ENCODE measurements around the gene TOP2A.
"Not testable (repeated sequence)": the region's sequence is repeated elsewhere in the genome, so short reads cannot be mapped to it uniquely, and the experiment has no call there.

The TOP2A gene

GRCh38 chr17:40432864-40433528 lies 15.3 kb upstream of the TOP2A start:
- DNase-seq (ENCODE audit: low read depth): no peak

GRCh38 chr17:40431231-40431602 lies 13.5 kb upstream of the TOP2A start:
- no peak for DNase-seq (ENCODE audit: low read depth)

GRCh38 chr17:40430272-40431230 lies 12.9 kb upstream of the TOP2A start:
- DNase-seq (ENCODE audit: low read depth): no peak

GRCh38 chr17:40427002-40427491 lies 9.4 kb upstream of the TOP2A start:
- no peak for DNase-seq (ENCODE audit: low read depth)

- DNase-seq (ENCODE audit: low read depth): no peak
Measured at GRCh38 chr17:40425741-40426140, 8.0 kb upstream of the TOP2A start.

- DNase-seq (ENCODE audit: low read depth): no peak
Measured at GRCh38 chr17:40422990-40423633, 5.4 kb upstream of the TOP2A start.

- no peak for DNase-seq (ENCODE audit: low read depth)
Measured at GRCh38 chr17:40419559-40420331, 2.0 kb upstream of the TOP2A start.

GRCh38 chr17:40418428-40418706 lies 671 bp upstream of the TOP2A start:
- no peak for DNase-seq (ENCODE audit: low read depth)

- no peak for DNase-seq (ENCODE audit: low read depth)
Measured at GRCh38 chr17:40417258-40417608, 463 bp downstream of the TOP2A start.

- no peak for DNase-seq (ENCODE audit: low read depth)
Measured at GRCh38 chr17:40416671-40417070, 1.0 kb downstream of the TOP2A start.

GRCh38 chr17:40415390-40415789 lies 2.3 kb downstream of the TOP2A start:
- no peak for DNase-seq (ENCODE audit: low read depth)

GRCh38 chr17:40414312-40414711 lies 3.4 kb downstream of the TOP2A start:
- DNase-seq (ENCODE audit: low read depth): not testable (repeated sequence)

GRCh38 chr17:40412880-40413279 lies 4.8 kb downstream of the TOP2A start:
- DNase-seq (ENCODE audit: low read depth): no peak

GRCh38 chr17:40411821-40412220 lies 5.9 kb downstream of the TOP2A start:
- DNase-seq (ENCODE audit: low read depth): no peak

GRCh38 chr17:40410082-40410481 lies 7.6 kb downstream of the TOP2A start:
- DNase-seq (ENCODE audit: low read depth): no peak

- DNase-seq (ENCODE audit: low read depth): not testable (repeated sequence)
Measured at GRCh38 chr17:40409540-40409939, 8.2 kb downstream of the TOP2A start.

GRCh38 chr17:40407460-40407859 lies 10.2 kb downstream of the TOP2A start:
- no peak for DNase-seq (ENCODE audit: low read depth)

GRCh38 chr17:40404003-40404402 lies 13.7 kb downstream of the TOP2A start:
- DNase-seq (ENCODE audit: low read depth): no peak

- no peak for DNase-seq (ENCODE audit: low read depth)
Measured at GRCh38 chr17:40402668-40403067, 15.0 kb downstream of the TOP2A start.

- DNase-seq (ENCODE audit: low read depth): no peak
Measured at GRCh38 chr17:40399185-40399584, 18.5 kb downstream of the TOP2A start.

GRCh38 chr17:40386555-40386954 lies 31.1 kb downstream of the TOP2A start:
- DNase-seq (ENCODE audit: low read depth): not testable (repeated sequence)

- DNase-seq (ENCODE audit: low read depth): no peak
Measured at GRCh38 chr17:40382251-40382650, 35.4 kb downstream of the TOP2A start.
